SK-N-SH (cell line): ENCODE data around the gene KCNF1. TPM values are rescaled to one million over a fixed set of nuclear protein-coding genes. Genes with fewer than 3 reads are reported as not detected.

Experiments used
- CTCF ChIA-PET: fragments of 300-600, 350-600 bp; formaldehyde crosslinking; extraction: SDS; loops from one replicate; lab custom pipeline; 2021; lab: Yijun Ruan, JAX
- POLR2A ChIA-PET: fragments of 350-600 bp; sonication (Branson Sonifier 250); formaldehyde crosslinking; extraction: SDS; loops from one replicate; lab custom pipeline; 2020; ENCODE audit warnings: antibody characterized with exemption, inconsistent platforms; lab: Yijun Ruan, JAX
- DNase-seq: peaks from one replicate; pipeline ENCODE4 v3.0.0; 2012
- H2AFZ ChIP-seq: fragments of 200-600 bp; sonication (generic); 2 replicates; pipeline ENCODE4 v1.8.1; 2016; ENCODE audit warnings: antibody characterized with exemption, mild to moderate bottlenecking, low read depth
- H3F3A ChIP-seq: fragments of 200-600 bp; sonication (generic); replicated peaks from 2 replicates; pipeline ENCODE3; 2016; ENCODE audit warnings: antibody characterized with exemption, mild to moderate bottlenecking; ENCODE audit not compliant: insufficient read depth
- H3K27ac ChIP-seq, 2 experiments: fragments of 200-500 bp in 1 of 2; fragments of 200-600 bp in 1 of 2; sonication (Bioruptor generic) in 1 of 2; sonication (generic), shearing (Covaris generic) in 1 of 2; 2 replicates each; pipeline versions ENCODE4 v1.5.1 to v1.6.1; 2014 to 2016; ENCODE audit warnings: low read depth in 2 of 2, inconsistent platforms in 1 of 2, low read length in 1 of 2, mild to moderate bottlenecking in 1 of 2, mixed read lengths in 1 of 2
- H3K27me3 ChIP-seq: fragments of 200-600 bp; sonication (generic), shearing (Covaris generic); 2 replicates; pipeline ENCODE4 v1.6.1; 2016; ENCODE audit warnings: mixed run types; ENCODE audit not compliant: insufficient read depth
- H3K36me3 ChIP-seq, 2 experiments: fragments of 200-500 bp in 1 of 2; fragments of 200-600 bp in 1 of 2; sonication (Bioruptor generic) in 1 of 2; sonication (generic) in 1 of 2; replicated peaks in 1 of 2; 2 replicates each; pipeline versions ENCODE3 to v1.5.1; 2014 to 2016; ENCODE audit warnings: low read length in 1 of 2, mild to moderate bottlenecking in 1 of 2; ENCODE audit not compliant: insufficient read depth in 2 of 2, control insufficient read depth in 1 of 2
- H3K4me1 ChIP-seq, 2 experiments: fragments of 200-500 bp in 1 of 2; fragments of 200-600 bp in 1 of 2; sonication (Bioruptor generic) in 1 of 2; sonication (generic), shearing (Covaris generic) in 1 of 2; 2 replicates each; pipeline versions ENCODE4 v1.5.1 to v1.6.1; 2014 to 2016; ENCODE audit warnings: low read depth in 1 of 2, low read length in 1 of 2, mixed run types in 1 of 2; ENCODE audit not compliant: insufficient read depth in 2 of 2, control insufficient read depth in 1 of 2
- H3K4me2 ChIP-seq: fragments of 200-600 bp; sonication (generic), shearing (Covaris generic); 2 replicates; pipeline ENCODE4 v1.6.1; 2017; ENCODE audit warnings: mixed run types
- H3K4me3 ChIP-seq, 2 experiments: fragments of 200-500 bp in 1 of 2; fragments of 200-600 bp in 1 of 2; sonication (Bioruptor generic) in 1 of 2; sonication (generic), shearing (Covaris generic) in 1 of 2; 2 replicates each; pipeline versions ENCODE4 v1.5.1 to v1.8.1; 2014 to 2016; ENCODE audit warnings: low read depth in 2 of 2, inconsistent platforms in 1 of 2, low read length in 1 of 2, mild to moderate bottlenecking in 1 of 2, mixed read lengths in 1 of 2, moderate library complexity in 1 of 2
- H3K79me2 ChIP-seq: fragments of 200-600 bp; sonication (generic); 2 replicates; pipeline ENCODE4 v1.8.1; 2017; ENCODE audit warnings: mild to moderate bottlenecking; ENCODE audit not compliant: insufficient read depth
- H3K9ac ChIP-seq: fragments of 200-600 bp; sonication (generic); 2 replicates; pipeline ENCODE4 v1.6.1; 2017; ENCODE audit warnings: mixed run types
- H3K9me2 ChIP-seq: fragments of 200-600 bp; sonication (generic); 2 replicates; pipeline ENCODE4 v1.6.1; 2017; ENCODE audit warnings: mixed run types
- H3K9me3 ChIP-seq: fragments of 200-600 bp; sonication (generic); 2 replicates; pipeline ENCODE4 v1.6.1; 2017; ENCODE audit warnings: mixed run types, mild to moderate bottlenecking, moderate library complexity
- H4K20me1 ChIP-seq: fragments of 200-600 bp; sonication (generic); 2 replicates; pipeline ENCODE4 v1.6.1; 2017; ENCODE audit warnings: mild to moderate bottlenecking, mixed run types; ENCODE audit not compliant: insufficient read depth
- CHD2 ChIP-seq: fragments of 150-350 bp; IDR thresholded peaks from 2 replicates; pipeline ENCODE4 v1.6.1; 2018; ENCODE audit warnings: low read length; ENCODE audit not compliant: partially characterized antibody
- CTCF ChIP-seq: fragments of 200-600 bp; sonication (generic); IDR thresholded peaks from 2 replicates; pipeline ENCODE4 v1.6.1; 2017; ENCODE audit warnings: antibody characterized with exemption, mild to moderate bottlenecking, moderate library complexity
- EP300 ChIP-seq, 2 experiments: IDR thresholded peaks; 2 replicates each; pipeline versions ENCODE4 v1.4.0 to v1.6.1; 2012; ENCODE audit warnings: borderline replicate concordance in 1 of 2, low read depth in 1 of 2, low read length in 1 of 2
- EZH2phosphoT487 ChIP-seq: fragments of 200-600 bp; sonication (generic); IDR thresholded peaks from 2 replicates; pipeline ENCODE4 v1.6.1; 2017; ENCODE audit warnings: low read depth, mixed run types, mild to moderate bottlenecking, antibody characterized with exemption, moderate library complexity, borderline replicate concordance
- FOSL2 ChIP-seq: IDR thresholded peaks from 2 replicates; pipeline ENCODE4 v1.4.0; 2012; ENCODE audit warnings: low read depth, mild to moderate bottlenecking, moderate library complexity, borderline replicate concordance
- GATA2 ChIP-seq: sonication (generic); formaldehyde crosslinking; IDR thresholded peaks from 2 replicates; pipeline ENCODE4 v1.5.0; 2020; ENCODE audit warnings: mild to moderate bottlenecking, missing genetic modification reagents
- IRF3 ChIP-seq: fragments of 150-350 bp; IDR thresholded peaks from 2 replicates; pipeline ENCODE4 v1.6.1; 2016; ENCODE audit warnings: mild to moderate bottlenecking, low read depth, low read length
- MAX ChIP-seq: IDR thresholded peaks from 2 replicates; pipeline ENCODE4 v1.4.0; 2012; ENCODE audit warnings: low read depth
- TAF1 ChIP-seq: IDR thresholded peaks from 2 replicates; pipeline ENCODE4 v1.6.1; 2012; ENCODE audit warnings: low read depth, mild to moderate bottlenecking, low read length, moderate library complexity, borderline replicate concordance
- YY1 ChIP-seq: IDR thresholded peaks from 2 replicates; pipeline ENCODE4 v1.4.0; 2012; ENCODE audit warnings: low read depth, mild to moderate bottlenecking
- WGBS: methylation state at CpG from one replicate; pipeline ENCODE4 v1.1.6; 2017; ENCODE audit warnings: low lambda C conversion rate; 5-methylcytosine and 5-hydroxymethylcytosine counted together
- polyA plus RNA-seq, 3 experiments: library from polyadenylated mRNA; depleted of rRNA; stranded (reverse); fragments of >200 nt; gene quantifications; 2 replicates each; pipeline ENCODE4 v1.2.3, GENCODE V29; 2012
- TF ChIP-seq, protein P1 (sequence below): IDR thresholded peaks from 2 replicates; pipeline ENCODE4 v1.4.0; 2012; ENCODE audit warnings: low read depth, borderline replicate concordance
- TF ChIP-seq, protein P2 (sequence below): IDR thresholded peaks from 2 replicates; pipeline ENCODE4 v1.6.1; 2012; ENCODE audit warnings: mild to moderate bottlenecking, low read depth, low read length, moderate library complexity

KCNF1 gene
- polyA plus RNA-seq, 1 of the 3 experiments (the other 2 are of a cell fraction) = 0.23 TPM

DNA sequence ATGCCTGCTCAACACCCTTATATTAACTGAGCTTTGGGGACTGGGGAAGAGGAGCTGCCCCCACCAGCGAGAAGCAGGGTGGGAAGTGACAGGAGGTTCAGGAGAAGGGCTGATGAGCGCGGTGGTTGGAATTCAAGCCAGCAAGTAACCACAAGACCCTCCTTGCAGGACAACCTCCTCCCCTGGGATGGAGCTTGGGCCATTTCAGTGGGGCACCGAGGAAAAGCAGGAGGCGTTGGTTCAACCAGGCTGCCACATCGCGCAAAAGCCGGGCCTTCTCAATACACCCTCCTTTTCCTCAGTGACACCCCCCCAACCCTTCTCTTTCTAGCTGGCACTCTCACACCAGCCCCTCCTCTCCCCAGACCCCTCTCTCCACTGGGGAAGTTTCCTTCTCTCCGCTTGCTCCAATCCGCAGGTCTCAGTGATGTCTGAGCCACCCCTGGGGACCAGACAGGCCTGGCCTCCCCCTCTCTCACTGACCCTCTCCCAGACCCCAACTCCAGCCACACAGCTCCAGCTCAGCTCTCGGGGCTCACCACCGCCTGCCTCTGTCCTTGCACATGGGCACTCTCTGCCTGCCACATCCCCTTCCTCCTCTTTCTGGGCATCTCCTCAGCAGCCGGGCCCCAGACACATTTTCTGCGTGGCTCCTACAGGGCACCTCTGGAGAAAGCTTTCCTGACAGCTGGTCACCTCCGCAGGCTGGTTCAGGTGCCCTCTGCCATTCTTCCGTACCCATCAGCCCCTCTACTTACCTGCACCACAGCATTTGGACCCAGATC lies 44.5 kb downstream of the KCNF1 start:
- Histone ChIP-seq H3K9me2 (no peaks in the 10 kb centered on the region), H3F3A (no peaks in the 10 kb centered on the region), H3K4me2 (no peak overlapping the region), H3K4me3 (no peak overlapping the region), H3K36me3 (no peaks in the 10 kb centered on the region), H3K27me3 (no peaks in the 10 kb centered on the region; the same call in 1 of the 2 replicates), H3K27ac (no peak overlapping the region), H3K9ac (no peak overlapping the region), H3K79me2 (no peaks in the 10 kb centered on the region), H3K4me1 (peaks cover 0 to 4% of the 10 kb centered on the region in 2 experiments; a peak in 1 of 4 replicates), H3K9me3 (no peaks in the 10 kb centered on the region)
- ChIA-PET CTCF (interaction anchor here (0.7 to 1.2 kb wide), 3 partner anchors 10 to 124 kb away, joined by 3 to 5 read pairs (median 3); no protein-coding TSS in a partner anchor), POLR2A (no interaction called here)
- TF ChIP-seq CTCF (no peak), CHD2 (no peak), TAF1 (no peak), MAX (no peak), GATA2 (CRISPR knock-in tag) (no peak), FOSL2 (no peak), EZH2phosphoT487 (no peak), EP300 (IDR thresholded peaks at IDR 0.05; ENCODE audit: borderline replicate concordance in 1 of 2, low read depth in 1 of 2, low read length in 1 of 2) (no peak), IRF3 (no peak), YY1 (no peak)
- TF ChIP-seq, protein P1, sequence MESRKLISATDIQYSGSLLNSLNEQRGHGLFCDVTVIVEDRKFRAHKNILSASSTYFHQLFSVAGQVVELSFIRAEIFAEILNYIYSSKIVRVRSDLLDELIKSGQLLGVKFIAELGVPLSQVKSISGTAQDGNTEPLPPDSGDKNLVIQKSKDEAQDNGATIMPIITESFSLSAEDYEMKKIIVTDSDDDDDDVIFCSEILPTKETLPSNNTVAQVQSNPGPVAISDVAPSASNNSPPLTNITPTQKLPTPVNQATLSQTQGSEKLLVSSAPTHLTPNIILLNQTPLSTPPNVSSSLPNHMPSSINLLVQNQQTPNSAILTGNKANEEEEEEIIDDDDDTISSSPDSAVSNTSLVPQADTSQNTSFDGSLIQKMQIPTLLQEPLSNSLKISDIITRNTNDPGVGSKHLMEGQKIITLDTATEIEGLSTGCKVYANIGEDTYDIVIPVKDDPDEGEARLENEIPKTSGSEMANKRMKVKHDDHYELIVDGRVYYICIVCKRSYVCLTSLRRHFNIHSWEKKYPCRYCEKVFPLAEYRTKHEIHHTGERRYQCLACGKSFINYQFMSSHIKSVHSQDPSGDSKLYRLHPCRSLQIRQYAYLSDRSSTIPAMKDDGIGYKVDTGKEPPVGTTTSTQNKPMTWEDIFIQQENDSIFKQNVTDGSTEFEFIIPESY = no peak
- TF ChIP-seq, protein P2, sequence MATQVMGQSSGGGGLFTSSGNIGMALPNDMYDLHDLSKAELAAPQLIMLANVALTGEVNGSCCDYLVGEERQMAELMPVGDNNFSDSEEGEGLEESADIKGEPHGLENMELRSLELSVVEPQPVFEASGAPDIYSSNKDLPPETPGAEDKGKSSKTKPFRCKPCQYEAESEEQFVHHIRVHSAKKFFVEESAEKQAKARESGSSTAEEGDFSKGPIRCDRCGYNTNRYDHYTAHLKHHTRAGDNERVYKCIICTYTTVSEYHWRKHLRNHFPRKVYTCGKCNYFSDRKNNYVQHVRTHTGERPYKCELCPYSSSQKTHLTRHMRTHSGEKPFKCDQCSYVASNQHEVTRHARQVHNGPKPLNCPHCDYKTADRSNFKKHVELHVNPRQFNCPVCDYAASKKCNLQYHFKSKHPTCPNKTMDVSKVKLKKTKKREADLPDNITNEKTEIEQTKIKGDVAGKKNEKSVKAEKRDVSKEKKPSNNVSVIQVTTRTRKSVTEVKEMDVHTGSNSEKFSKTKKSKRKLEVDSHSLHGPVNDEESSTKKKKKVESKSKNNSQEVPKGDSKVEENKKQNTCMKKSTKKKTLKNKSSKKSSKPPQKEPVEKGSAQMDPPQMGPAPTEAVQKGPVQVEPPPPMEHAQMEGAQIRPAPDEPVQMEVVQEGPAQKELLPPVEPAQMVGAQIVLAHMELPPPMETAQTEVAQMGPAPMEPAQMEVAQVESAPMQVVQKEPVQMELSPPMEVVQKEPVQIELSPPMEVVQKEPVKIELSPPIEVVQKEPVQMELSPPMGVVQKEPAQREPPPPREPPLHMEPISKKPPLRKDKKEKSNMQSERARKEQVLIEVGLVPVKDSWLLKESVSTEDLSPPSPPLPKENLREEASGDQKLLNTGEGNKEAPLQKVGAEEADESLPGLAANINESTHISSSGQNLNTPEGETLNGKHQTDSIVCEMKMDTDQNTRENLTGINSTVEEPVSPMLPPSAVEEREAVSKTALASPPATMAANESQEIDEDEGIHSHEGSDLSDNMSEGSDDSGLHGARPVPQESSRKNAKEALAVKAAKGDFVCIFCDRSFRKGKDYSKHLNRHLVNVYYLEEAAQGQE = no peak
- TF ChIP-seq, all 33 proteins: peak for 0
- DNase-seq = no peak
- H2AFZ ChIP-seq = no peak overlapping the region
- WGBS = 82% methylated on average over 16 of the region's 16 CpGs
- no peaks in the 10 kb centered on the region for H4K20me1 ChIP-seq
